HG03097 (cell line): ENCODE data around the gene MR1.

ENCODE experiments used
- ATAC-seq: cut with Tn5 transposase; IDR thresholded peaks from one replicate; pipeline ENCODE4 v1.9.1; 2021; ENCODE audit not compliant: unreplicated experiment, low FRiP score

Gene MR1

DNA sequence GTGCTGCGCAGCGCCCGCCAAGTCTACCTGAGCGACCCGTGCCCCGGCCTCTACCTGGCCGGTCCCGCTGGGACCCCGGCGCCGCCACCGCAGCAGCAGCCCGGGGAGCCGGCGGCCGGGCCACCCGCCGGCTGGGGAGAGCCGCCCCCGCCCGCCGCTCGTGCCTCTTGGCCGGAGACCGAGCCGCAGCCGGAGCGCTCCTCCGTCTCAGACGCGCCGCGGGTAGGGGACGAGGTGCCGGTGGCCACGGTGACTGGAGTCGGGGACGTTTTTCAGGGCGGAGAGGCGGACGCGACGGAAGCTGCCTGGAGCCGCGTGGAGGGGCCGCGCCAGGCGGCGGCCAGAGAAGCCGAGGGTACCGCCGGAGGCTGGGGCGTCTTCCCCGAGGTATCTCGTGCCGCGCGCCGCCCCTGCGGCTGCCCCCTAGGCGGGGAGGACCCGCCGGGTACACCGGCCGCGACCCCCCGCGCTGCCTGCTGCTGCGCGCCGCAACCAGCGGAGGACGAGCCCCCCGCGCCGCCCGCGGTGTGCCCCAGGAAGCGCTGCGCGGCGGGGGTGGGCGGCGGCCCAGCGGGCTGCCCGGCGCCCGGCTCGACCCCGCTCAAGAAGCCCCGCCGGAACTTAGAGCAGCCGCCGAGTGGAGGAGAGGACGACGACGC, 55.4 kb downstream of the MR1 start:
- peak; percentile 1 for ATAC-seq

DNA sequence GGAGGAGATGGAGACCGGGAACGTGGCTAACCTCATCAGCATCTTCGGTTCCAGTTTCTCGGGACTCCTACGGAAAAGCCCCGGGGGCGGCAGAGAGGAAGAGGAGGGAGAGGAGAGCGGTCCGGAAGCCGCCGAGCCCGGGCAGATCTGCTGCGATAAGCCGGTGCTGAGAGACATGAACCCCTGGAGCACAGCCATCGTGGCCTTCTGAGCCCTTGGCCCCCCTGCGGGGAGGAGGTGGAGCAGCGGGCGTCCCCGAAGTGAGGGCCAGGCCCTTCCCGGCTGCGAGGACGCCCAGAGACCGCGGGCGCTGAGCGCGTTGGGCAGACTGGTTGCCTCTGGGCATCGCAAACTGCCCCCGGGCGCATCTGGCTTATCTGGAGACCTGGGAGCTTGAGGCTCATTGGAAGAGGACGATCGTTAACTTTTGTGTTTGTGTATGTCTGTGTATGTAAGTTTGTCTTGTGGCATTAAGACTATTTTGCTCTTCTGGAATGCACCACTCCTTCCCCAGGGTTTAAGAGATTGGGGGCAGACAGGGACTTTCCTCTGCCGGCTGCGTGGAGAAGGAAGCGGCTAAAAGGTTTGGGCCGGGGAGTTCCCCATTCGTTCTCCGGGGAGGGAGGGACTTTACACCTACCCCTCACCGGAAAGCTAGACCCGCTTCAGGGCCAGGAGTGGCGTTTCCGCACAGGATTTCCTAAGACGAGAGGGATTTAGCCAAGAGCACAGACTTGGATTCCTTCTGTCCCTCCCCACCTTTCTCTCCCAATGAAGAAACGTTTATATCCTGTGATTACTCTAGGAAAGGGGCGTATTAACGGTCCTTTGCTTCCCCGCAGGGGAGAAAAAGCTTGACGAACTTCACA, 56.1 kb downstream of the MR1 start:
- peak; percentile 32 for ATAC-seq

DNA sequence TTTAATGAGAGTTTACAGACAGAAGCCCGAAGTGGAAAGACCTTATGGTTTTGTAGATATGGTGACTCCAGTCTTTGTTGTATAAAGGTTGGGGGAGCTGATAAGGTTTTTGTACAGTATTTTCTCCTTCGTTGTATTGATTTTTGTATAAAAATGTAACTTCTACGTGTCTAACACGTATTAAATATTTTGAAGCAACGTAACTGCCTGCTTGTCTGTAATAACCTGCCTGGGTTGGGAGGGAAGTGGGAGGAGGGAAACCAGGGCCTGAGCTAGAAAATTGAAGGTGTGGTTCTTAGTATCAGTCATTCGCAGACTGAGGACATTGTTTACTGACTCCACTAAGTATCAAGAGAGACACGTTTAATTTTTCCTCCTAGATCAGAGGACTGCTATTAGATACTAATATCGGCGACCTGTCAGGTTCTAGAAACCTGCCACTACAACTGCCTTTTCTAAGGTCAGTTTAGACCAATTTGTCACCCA, 56.9 kb downstream of the MR1 start:
- no peak for ATAC-seq

DNA sequence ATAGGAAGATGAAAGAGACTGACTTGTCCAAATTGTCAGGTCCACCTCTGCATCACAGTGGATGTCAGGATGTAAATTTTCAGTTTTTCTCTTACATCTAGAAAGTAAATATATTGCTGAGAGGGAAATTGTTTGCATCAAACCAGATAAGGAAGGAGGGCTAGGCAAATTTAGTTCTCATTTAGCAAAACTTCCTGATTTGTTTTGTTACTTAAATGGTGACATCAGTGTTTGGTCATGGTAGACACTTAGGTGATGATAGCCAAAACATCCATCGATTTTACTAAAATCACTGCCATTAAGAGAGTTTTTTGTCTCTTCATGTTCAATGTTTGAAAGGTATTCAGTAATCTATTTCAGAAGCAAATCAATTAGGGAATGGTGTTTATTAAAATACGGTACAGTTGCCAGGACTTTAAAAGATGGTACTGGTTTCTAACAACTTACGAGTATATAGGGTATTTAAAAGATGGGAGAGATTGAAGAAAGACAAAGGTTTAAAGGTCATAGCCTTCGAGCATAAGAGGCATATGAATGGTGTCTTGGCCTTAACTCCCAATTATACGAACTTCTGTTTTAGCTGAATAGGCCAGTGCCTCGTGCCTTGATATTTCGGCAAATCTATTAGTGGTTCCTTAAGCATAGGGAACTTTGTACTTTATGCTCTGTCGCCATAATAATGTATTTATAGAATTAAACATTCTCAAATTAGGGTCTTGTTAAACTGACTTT, 57.7 kb downstream of the MR1 start:
- no peak for ATAC-seq

DNA sequence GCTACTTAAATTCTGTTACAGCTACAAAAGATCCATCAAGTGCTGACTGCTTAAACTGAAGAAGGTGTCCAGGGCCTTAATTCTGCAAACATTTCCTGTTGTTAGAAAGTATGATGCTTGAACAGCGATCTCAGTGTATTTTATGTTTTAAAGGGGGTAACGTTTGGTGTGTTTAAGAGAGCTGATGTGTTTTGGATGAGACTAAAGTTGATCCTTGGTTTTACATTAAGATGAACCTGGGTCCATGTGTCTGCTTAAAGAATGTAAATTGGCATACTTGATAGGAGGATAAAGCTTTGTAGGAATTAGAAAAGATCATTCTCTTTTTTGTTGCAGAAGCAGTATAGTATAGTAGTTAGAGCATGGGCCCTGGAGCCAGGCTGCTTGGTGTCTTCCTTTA, 58.3 kb downstream of the MR1 start:
- no peak for ATAC-seq

DNA sequence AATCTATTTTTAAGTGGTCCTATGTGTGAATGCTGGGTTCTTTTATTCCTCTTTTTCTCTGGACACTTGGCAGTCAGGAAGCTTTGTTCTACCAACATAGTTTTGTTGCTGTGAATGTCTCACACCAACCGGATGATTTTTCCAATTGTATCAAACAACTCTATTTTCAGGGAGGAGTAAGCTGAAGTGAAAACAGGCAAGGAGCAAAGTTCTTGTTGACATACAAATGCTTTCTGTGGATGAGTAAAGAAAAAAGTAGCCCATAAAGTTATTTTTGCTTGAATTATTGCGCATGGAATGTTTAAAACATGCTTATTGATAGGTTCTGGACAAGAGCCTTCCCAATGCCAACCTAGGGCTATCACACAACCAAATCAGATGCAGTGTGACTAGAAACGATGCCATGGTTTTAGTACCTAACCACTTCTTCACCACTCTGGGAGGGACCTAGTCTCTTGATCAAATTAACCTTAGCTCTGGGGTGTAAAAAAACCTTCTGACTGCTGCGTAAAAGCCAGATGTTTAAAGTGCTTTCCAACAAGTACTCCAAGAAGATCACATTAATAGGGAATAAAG, 59.2 kb downstream of the MR1 start:
- no peak for ATAC-seq

DNA sequence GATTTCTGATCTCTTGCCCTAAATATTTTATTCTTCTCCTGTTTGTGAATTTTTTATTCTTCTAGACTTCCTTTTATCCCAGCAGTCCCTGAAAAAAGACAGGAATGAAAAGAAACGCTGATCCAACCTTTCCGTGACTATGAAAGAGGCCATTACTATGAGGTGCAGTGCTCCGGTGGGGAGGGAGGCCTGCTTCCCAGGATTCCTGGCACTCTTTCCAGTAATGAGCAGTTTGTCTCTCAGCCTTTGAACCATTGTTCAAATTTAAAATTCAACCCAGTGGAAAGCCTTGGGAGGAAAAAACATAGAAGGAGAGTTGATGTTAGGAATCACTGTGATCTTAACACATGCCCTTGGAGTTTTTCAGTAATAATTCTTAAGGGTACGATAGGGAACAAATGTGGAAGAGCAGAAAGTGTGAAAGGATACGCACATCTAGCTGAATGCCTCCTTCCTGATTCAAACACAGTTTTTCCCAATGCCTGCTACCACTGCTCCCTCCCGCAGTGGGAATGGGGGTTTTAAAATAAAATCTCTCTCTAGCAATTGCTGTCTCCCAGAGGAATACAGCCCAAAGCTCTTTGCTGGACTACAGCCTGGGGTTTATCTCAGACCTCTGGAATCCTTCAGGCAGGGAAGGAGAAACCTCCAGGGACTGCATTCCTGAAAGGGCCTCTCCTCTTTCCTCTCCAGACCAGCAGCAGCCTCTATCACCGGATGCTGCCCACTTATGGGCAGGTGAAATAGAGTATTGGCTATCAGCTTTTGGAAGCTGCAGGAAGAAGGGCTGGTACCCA, 60.8 kb downstream of the MR1 start:
- no peak for ATAC-seq

DNA sequence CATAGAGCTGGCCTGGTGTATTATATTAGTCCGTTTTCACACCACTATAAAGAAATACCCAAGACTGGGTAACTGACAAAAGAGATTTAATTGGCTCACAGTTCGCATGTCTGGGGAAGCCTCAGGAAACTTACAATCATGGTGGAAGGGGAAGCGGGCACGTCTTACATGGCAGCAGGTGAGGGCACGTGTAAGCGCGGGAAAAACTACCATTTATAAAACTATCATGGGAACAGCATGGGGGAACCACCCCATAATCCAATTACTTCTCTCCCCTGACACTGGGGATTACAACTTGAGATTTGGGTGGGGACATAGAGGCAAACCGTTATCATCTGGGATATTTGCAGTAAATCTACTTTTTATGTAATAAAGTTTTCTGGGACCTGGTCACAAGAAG, 61.5 kb downstream of the MR1 start:
- no peak for ATAC-seq

DNA sequence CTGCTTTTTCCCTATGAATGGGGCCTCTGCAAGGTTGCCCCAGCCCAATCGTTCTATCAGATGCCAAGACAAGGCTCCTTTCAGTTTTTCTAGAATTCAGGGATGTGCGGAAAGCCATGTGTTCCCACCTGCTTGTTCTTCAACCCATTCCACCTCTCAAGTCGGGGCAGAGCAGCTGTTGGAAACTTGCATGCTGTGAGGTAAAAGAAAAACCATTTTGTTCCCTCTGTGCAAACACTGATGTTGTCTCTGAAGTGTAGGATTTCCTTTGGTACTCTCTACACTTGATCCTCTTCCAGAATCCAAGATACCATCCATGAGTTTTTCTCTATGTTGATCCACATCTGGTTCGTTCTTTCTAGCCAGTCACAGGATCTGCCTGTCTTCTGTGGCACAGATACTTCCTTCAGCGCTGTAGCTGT, 62.0 kb downstream of the MR1 start:
- no peak for ATAC-seq

DNA sequence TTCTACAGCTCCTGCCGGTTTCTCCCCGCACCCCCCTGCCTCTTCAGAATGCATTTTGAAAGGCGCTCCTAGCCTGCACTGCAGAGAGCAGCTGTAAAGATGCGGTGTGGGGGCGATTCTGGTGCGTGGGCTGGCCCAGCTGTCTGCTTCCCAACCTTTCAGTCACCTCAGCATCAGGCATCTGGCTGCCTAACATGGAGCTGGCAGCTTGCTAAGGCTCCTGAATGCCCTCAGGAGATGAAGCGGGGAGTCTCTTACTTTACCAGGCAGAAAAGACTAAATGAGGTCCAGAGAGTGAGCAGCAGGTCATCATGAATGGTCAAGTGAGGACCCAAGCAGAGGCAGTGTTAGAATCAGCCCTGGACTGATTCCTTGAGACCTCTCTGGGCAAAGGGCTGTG, 63.5 kb downstream of the MR1 start:
- no peak for ATAC-seq

DNA sequence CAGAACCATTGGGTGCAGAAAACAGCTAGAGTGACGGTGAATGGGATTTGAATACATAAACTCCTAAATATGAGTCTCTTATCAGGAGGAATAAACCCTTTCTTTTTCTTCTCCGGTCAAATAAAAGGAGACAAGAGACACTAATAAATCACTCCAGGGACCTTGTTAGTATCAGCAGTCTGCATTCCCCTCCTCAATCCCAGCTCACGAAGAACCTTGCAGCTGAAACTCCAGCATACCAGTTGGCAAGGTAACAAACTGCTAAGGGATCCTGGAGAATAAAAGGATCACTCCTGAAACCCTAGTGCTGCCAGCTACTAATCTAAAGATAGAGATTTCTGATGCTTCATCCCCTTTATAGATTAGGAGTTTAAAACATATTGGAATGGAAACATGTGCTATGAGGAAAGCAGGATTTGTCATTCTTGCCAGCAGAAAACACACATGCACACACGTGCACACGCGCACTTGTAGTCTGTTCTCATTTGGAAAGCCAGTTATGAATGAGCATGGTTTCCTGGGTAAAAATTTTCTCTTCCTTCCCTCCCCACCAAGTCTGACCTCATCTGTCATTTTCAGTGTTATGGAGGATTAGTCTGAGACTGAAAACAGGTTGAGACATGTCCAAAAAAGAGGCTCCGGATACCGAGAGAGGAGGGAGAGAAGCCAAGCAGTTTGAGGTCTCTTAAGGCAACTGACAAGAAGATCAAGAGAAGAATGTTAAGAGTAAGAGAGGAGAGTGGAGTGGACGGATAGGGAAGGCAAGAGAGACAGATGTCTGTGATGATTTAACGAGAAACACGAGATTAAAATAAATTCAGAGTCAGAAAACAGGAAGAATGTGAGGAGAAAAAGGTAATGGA, 65.6 kb downstream of the MR1 start:
- peak; percentile 44 for ATAC-seq

DNA sequence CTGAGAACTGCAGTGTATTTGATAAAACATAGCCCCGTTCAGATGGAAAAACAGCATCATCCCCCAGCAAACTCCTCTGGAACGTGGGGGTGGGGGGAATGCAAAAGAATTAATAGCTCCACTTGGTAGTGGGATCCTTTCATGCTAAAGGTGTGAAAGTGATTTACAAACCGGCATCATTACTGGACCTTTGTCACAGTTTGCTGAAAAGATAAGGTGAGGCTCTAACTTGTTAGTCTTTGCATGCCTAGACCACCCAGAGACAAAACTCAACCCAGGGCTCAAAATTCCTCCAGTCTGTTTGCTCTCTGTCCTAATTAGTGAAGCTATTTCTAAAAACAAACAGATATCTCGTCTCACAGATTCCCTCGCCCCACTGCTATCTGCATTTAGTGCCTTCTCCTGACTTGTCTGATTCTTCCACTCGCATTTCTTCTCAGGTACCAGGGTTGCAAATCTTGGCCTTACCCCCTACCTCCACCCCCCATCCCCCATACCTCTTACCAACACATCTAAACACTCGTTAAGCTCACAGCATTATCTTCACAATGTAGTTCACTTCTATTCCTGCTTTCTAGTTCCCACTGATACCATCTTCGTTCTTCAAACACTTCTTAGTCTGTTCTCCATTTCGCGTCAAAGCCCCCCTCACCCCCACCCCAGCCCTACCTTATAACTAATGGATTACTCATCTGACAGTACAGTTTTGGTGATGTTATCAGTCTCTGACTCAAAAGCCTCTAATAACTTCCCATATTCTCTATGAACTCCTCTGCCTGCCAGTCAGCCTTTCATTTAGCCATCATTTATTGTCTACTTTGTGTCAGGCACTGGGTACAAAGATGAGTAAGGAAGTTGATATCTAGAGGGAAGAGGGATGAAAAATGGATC, 66.5 kb downstream of the MR1 start:
- no peak for ATAC-seq

DNA sequence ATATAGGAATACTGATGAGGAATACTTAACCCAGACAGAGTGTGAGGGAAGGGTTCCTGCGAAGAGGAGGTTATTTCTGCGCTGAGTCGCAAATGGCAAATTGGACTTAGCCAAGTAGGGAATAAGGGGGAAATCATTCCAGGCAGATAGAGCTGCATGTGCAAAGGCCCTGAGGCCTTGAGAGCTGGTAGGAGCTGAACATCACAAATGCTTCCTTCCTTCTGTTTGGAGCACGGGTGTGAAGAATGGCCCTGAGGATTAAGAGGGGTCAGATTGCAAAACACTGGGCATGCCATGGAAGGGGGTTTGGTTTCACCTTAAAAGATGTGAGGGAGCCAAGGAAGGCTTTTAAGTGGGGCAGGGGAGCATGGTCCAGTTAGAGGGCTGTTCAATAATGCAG, 67.2 kb downstream of the MR1 start:
- no peak for ATAC-seq

DNA sequence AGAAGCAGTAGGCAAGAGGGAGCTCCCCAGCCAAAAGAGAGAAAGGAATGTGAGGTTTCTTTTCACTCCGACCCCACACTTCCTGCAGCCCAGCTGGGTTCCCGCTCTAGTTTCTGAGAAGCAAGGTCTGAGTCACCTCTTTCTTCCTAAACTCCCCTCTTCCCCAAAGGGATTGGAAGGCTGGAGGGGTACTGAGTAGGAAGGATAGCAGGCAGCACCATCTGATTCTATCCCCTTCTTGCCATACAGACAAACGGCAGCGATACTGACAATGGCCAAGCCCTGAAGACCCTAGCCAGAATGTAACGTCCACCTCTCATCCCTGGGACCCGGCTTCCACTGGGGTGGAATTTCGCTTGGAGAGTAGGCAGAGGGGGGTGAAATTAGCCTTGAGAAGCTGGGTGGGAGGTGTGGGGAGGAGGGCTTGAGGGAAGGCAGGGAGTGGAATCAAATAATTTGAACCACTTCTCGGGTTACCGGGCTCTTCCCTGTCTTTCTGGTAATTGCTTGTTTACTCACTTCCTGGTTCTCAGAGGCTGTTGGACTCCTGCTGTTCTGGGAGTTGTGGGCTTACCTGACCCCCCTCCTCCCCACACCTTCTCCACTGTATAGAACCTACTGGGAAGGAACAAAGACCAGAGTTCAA, 67.9 kb downstream of the MR1 start:
- ATAC-seq, result no peak

DNA sequence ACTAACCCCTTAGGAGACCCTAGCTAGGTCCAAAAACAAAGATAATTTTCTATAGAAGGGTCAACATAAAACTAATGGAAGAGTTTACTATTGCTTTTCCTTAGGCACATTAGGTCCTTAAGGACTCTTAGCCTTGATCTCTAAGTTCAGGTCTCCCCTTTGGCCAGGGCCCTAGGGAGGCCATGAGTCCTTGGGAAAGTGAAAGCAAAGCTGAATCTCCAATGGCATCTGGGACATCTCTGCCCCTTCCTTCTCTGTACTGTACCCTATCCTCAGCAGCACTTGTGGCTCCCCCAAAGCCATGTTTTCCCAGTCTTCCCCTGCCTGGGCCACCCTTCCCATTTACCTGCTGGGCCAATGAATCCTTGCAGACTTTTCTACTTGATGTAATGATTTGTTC, 69.1 kb downstream of the MR1 start:
- ATAC-seq, result no peak

DNA sequence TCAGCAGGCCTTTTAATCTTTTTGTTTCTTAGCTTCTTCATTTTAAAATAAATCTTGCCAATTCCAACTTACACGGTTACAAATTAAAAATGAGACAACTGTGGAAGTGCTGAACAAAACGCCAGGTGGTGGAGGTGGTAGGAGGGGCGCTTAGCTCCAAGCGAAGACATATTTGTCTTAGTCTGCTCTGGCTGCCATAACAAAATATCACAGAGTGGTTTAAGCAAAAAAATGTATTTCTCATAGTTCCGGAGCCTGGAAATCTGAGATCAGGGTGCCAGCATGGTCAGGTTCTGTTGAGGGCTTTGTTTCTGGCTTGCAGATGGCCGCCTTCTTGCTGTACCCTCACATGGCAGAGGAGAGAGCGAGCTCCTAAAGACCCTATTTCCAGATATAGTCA, 69.6 kb downstream of the MR1 start:
- ATAC-seq, result no peak

DNA sequence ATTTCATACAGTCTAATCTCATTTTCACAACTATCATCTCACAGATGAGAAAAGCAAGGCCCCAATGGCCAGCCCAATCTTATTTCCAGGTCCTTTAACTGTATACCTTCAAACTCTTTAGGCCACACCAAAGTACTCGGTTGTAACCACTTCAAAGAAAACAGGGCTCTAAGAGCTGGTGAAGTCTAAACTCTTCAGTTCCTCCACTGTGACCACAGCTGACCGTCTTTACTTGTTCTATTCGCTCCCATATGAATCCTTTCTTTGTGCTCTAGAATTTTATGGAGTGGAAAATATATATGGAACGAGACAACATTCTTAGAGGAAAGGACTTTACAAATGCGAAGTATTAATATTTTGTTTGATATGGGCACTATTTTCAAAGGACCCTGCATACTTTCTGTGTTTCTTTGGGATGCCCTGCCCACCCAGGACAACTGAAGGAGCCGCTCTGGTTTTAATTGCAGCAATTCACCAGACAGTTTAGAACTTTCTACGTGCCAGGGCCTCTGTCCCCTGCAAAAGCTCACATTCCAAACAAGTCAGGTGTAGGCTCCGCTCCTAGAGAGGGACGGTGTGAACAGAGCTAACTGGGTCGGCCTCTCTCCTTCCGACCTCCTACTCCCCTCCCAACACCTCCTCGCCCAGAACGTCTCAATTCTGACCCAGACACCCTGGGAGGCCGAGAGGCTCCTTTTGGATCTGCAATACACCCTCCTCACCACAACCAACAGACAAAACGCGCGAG, 70.4 kb downstream of the MR1 start:
- ATAC-seq, result no peak
